HepG2 (cell line): ENCODE results near the gene MED15. TPM values are rescaled to one million over a fixed set of nuclear protein-coding genes. Genes with fewer than 3 reads are reported as not detected.

Experiments used
- AFF4 ChIP-seq: sonication (generic); formaldehyde crosslinking; IDR thresholded peaks from 2 replicates; pipeline ENCODE4 v1.4.0; 2020; ENCODE audit warnings: missing genetic modification reagents
- CENPT ChIP-seq: sonication (generic); formaldehyde crosslinking; IDR thresholded peaks from 2 replicates; pipeline ENCODE4 v1.8.0; 2022; ENCODE audit warnings: low read depth, mild to moderate bottlenecking, moderate library complexity, missing genetic modification reagents
- FOXA3 ChIP-seq: IDR thresholded peaks from 2 replicates; pipeline ENCODE4 v1.6.1; 2016; ENCODE audit warnings: missing genetic modification reagents, missing compliant biosample characterization
- GATAD2A ChIP-seq: IDR thresholded peaks from 2 replicates; pipeline ENCODE4 v1.6.1; 2016
- HINFP ChIP-seq: sonication (generic); formaldehyde crosslinking; IDR thresholded peaks from 2 replicates; pipeline ENCODE4 v1.4.0; 2020; ENCODE audit warnings: low read depth, mild to moderate bottlenecking, missing genetic modification reagents
- IKZF4 ChIP-seq: sonication (generic); formaldehyde crosslinking; IDR thresholded peaks from 2 replicates; pipeline ENCODE4 v1.5.1; 2020; ENCODE audit warnings: borderline replicate concordance, mild to moderate bottlenecking, low read depth, missing genetic modification reagents; ENCODE audit errors: not compliant biosample characterization
- KDM5A ChIP-seq: fragments of 200-600 bp; sonication (generic); IDR thresholded peaks from 2 replicates; pipeline ENCODE4 v1.7.0; 2018; ENCODE audit warnings: antibody characterized with exemption, mild to moderate bottlenecking, low read length, borderline replicate concordance
- MTERF4 ChIP-seq: sonication (generic); formaldehyde crosslinking; IDR thresholded peaks from 2 replicates; pipeline ENCODE4 v1.8.0; 2023; ENCODE audit warnings: mild to moderate bottlenecking, missing genetic modification reagents
- NR2F6 ChIP-seq, 2 experiments: IDR thresholded peaks; 2 replicates each; pipeline ENCODE4 v1.6.1; 2016; ENCODE audit warnings: antibody characterized with exemption in 1 of 2, mild to moderate bottlenecking in 1 of 2
- RXRB ChIP-seq: IDR thresholded peaks from 2 replicates; pipeline ENCODE4 v1.6.1; 2016; ENCODE audit warnings: borderline replicate concordance, missing genetic modification reagents, missing compliant biosample characterization
- SIX1 ChIP-seq: sonication (generic); formaldehyde crosslinking; IDR thresholded peaks from 2 replicates; pipeline ENCODE4 v1.4.0; 2020; ENCODE audit warnings: missing genetic modification reagents, borderline replicate concordance
- SMAD9 ChIP-seq: sonication (generic); formaldehyde crosslinking; IDR thresholded peaks from 2 replicates; pipeline ENCODE4 v1.5.1; 2020; ENCODE audit warnings: mild to moderate bottlenecking, missing genetic modification reagents
- SMYD3 ChIP-seq: sonication (generic); formaldehyde crosslinking; IDR thresholded peaks from 2 replicates; pipeline ENCODE4 v1.8.1; 2023; ENCODE audit warnings: mild to moderate bottlenecking, missing genetic modification reagents
- SP2 ChIP-seq: sonication (generic); formaldehyde crosslinking; IDR thresholded peaks from 2 replicates; pipeline ENCODE4 v1.5.1; 2020; ENCODE audit warnings: mild to moderate bottlenecking, missing genetic modification reagents
- ZBTB44 ChIP-seq: sonication (generic); formaldehyde crosslinking; IDR thresholded peaks from 2 replicates; pipeline ENCODE4 v1.4.0; 2020; ENCODE audit warnings: missing genetic modification reagents
- ZNF292 ChIP-seq: sonication (generic); formaldehyde crosslinking; IDR thresholded peaks from 2 replicates; pipeline ENCODE4 v1.8.1; 2022; ENCODE audit warnings: mild to moderate bottlenecking, low read depth, missing genetic modification reagents, borderline replicate concordance
- ZNF3 ChIP-seq: IDR thresholded peaks from 2 replicates; pipeline ENCODE4 v1.7.0; 2017; ENCODE audit warnings: inconsistent platforms
- ZNF572 ChIP-seq: sonication (generic); formaldehyde crosslinking; IDR thresholded peaks from 2 replicates; pipeline ENCODE4 v1.5.1; 2020; ENCODE audit warnings: mild to moderate bottlenecking, missing genetic modification reagents
- ZNF724P ChIP-seq: sonication (generic); formaldehyde crosslinking; IDR thresholded peaks from 2 replicates; pipeline ENCODE4 v1.8.0; 2022; ENCODE audit warnings: missing genetic modification reagents, borderline replicate concordance
- ZNF792 ChIP-seq: IDR thresholded peaks from 2 replicates; pipeline ENCODE4 v1.6.1; 2016
- polyA plus RNA-seq, 8 experiments: library from polyadenylated mRNA; depleted of rRNA in 3 of 8; stranded (reverse) in 7 of 8; unstranded in 1 of 8; fragments of >200 nt; fragmentation: Illumina TruSeq in 4 of 8; extraction: Trizol in 4 of 8; gene quantifications; 2 replicates each; pipeline versions ENCODE4 v1.2.1 to v1.2.3, GENCODE V29; 2011 to 2016; ENCODE audit warnings: low read depth in 4 of 8, missing spikeins in 1 of 8, mixed read lengths in 1 of 8; ENCODE audit not compliant: insufficient read depth in 1 of 8
- total RNA-seq, 5 experiments: library from RNA; depleted of rRNA; stranded (reverse); fragments of >200 nt; fragmentation: Illumina TruSeq; extraction: Trizol; gene quantifications; 2 replicates each; pipeline ENCODE4 v1.2.3, GENCODE V29; 2016; ENCODE audit warnings: low read depth in 1 of 5

The MED15 gene
- total and polyA plus RNA-seq, 2 of the 13 experiments (the other 11 are each of a cell fraction or from before 2014, with no cell fraction given): 14.3 to 27.0 TPM

- TF ChIP-seq AFF4 (CRISPR knock-in tag) (no peak), ZNF792 (CRISPR knock-in tag) (no peak), GATAD2A (peak; percentile 27; the same call in 1 of the 2 replicates), RXRB (CRISPR knock-in tag) (peak; percentile 24; the same call in 1 of the 2 replicates), SIX1 (CRISPR knock-in tag) (no peak), NR2F6 (IDR thresholded peaks at IDR 0.05) (peak; percentile 9; the same call in 1 of the 2 replicates), NR2F6 (CRISPR knock-in tag; IDR thresholded peaks at IDR 0.05) (0 out of 2 replicates have a peak, but pooled peaks have one; percentile 18), ZNF572 (CRISPR knock-in tag) (no peak), SMAD9 (CRISPR knock-in tag) (no peak), SMYD3 (no peak), FOXA3 (CRISPR knock-in tag) (peak; percentile 55), ZNF292 (CRISPR knock-in tag) (no peak), ZNF3 (CRISPR knock-in tag) (no peak), ZNF724P (no peak), CENPT (CRISPR knock-in tag) (no peak), KDM5A (no peak), HINFP (no peak), IKZF4 (CRISPR knock-in tag) (no peak), ZBTB44 (no peak), SP2 (CRISPR knock-in tag) (no peak), MTERF4 (CRISPR knock-in tag) (no peak)
Measured at GRCh38 chr22:20630873-20631617, 123.6 kb downstream of the MED15 start (continued).
